ENCODE results near the gene SOX1.

GRCh38 chr13:112052213-112052612 is 14.7 kb upstream of the SOX1 start:
- TF ChIP-seq POLR2AphosphoS2 (conservative IDR thresholded peaks at IDR 0.05; ENCODE audit: low read length) (no peak), MYC (IDR thresholded peaks at IDR 0.05; ENCODE audit: borderline replicate concordance, low read length) (no peak)
